AG09309 (cell line): ENCODE measurements around the gene FAM221B.

Experiments
- DNase-seq: peaks from one replicate; pipeline ENCODE4 v3.0.0-alpha.2; 2010; ENCODE audit warnings: low read depth
- H3K4me3 ChIP-seq: 2 replicates; pipeline ENCODE4 v1.5.1; 2011; ENCODE audit warnings: mild to moderate bottlenecking, low read depth, low read length, moderate library complexity; ENCODE audit not compliant: control insufficient read depth
- TF ChIP-seq, protein P1 (sequence below): IDR thresholded peaks from 2 replicates; pipeline ENCODE4 v1.5.1; 2011; ENCODE audit warnings: mild to moderate bottlenecking, low read depth, low read length, inconsistent platforms; ENCODE audit not compliant: insufficient read depth, control insufficient read depth; ENCODE audit errors: missing control alignments

Gene FAM221B

GRCh38 chr9:35858458-35858857, 29.9 kb upstream of the FAM221B start:
- DNase-seq: no peak
- TF ChIP-seq, protein P1, sequence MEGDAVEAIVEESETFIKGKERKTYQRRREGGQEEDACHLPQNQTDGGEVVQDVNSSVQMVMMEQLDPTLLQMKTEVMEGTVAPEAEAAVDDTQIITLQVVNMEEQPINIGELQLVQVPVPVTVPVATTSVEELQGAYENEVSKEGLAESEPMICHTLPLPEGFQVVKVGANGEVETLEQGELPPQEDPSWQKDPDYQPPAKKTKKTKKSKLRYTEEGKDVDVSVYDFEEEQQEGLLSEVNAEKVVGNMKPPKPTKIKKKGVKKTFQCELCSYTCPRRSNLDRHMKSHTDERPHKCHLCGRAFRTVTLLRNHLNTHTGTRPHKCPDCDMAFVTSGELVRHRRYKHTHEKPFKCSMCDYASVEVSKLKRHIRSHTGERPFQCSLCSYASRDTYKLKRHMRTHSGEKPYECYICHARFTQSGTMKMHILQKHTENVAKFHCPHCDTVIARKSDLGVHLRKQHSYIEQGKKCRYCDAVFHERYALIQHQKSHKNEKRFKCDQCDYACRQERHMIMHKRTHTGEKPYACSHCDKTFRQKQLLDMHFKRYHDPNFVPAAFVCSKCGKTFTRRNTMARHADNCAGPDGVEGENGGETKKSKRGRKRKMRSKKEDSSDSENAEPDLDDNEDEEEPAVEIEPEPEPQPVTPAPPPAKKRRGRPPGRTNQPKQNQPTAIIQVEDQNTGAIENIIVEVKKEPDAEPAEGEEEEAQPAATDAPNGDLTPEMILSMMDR: no peak
- no peak overlapping the region for H3K4me3 ChIP-seq

DNA sequence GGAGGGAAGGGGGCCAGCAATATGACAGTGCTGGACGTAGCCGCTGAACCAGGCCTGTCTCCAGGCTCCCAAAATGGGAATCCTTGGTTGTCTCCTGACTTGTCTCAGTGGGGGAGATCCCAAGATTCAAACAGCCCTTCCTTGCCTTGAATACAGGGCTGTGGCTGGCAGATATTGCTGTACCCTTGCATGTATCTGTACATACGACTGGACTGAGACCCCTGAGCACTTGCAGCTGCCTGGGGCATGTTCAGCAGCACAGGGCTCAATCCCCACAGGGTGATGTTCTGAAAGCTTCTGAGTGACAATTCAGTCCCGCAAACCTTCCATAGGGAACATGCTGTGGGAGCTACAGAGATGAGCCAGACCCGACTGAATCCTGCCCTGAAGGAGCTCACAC, 28.4 kb upstream of the FAM221B start:
- TF ChIP-seq, protein P1: no peak
- DNase-seq: no peak
- H3K4me3 ChIP-seq: no peak overlapping the region

DNA sequence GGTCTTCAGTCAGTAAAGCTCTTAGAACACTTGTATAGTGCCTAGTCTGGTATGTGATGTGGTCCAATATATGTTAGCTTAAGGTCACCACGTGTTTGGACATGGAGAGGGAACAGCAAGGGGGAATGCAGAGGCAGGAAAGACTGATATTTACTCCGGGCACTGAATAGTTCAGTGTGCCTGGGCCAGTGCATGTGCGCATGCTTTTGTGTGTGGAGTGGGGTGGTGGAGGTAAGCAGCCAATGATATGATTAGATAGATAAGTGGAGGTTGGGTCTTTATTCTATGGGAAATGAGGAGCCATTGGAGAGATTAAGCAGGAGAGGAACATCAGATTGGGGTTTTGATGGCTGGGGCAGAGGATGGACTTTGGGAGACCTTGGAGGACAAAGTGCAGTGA, 27.7 kb upstream of the FAM221B start:
- TF ChIP-seq, protein P1: no peak
- DNase-seq: no peak
- H3K4me3 ChIP-seq: no peak overlapping the region

- DNase-seq: no peak
- TF ChIP-seq, protein P1: no peak
- no peak overlapping the region for H3K4me3 ChIP-seq
Observed at GRCh38 chr9:35854091-35854762, 25.7 kb upstream of the FAM221B start.

DNA sequence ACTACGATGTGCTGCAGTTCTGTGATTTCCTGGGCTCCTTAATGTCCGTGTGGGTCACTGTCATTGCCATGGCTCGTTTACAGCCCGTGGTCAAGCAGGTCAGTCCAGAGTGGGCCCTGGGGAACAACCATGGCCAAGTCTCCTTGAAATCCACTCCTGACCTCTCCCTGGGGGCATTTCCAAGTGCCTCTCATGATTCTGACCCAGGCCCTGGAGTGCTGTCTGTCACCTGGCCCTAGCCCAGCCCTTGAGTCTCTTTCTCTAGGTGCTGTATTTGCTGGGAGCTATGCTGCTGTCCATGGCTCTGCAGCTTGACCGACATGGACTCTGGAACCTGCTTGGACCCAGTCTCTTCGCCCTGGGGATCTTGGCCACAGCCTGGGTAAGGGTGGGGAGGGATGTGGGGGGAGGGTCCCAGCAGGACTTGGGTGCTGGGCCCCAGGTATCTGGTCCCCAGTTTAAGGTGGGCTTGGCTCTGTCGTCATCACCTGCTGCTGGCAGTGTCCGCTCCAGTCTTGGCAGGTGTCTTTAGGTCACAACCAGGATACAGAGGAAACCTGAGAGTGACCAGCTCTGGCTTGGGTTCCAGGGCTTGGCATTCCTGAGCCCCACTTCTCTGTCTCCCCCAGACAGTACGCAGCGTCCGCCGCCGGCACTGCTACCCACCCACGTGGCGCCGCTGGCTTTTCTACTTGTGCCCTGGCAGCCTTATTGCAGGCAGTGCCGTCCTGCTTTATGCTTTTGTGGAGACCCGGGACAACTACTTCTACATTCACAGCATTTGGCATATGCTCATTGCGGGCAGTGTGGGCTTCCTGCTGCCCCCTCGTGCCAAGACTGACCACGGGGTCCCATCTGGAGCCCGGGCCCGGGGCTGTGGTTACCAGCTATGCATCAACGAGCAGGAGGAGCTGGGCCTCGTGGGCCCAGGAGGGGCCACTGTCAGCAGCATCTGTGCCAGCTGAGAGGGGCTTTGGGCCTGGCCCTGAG, 24.6 kb upstream of the FAM221B start:
- DNase-seq: no peak

GRCh38 chr9:35852267-35852815, 23.8 kb upstream of the FAM221B start:
- TF ChIP-seq, protein P1: no peak
- DNase-seq: no peak
- H3K4me3 ChIP-seq: no peak overlapping the region

More for the DNA sequence above, 24.6 kb upstream of the FAM221B start:
- H3K4me3 ChIP-seq: no peak overlapping the region
- TF ChIP-seq, protein P1: no peak
